Ishikawa (cell line): ENCODE results near the gene MGLL.

Experiments used
- CEBPB ChIP-seq: IDR thresholded peaks from 2 replicates; pipeline ENCODE4 v1.6.1; 2012
- CREB1 ChIP-seq: IDR thresholded peaks from 2 replicates; pipeline ENCODE4 v1.6.1; 2012; ENCODE audit warnings: low read depth
- EGR1 ChIP-seq: IDR thresholded peaks from 2 replicates; pipeline ENCODE4 v1.6.1; 2012
- EP300 ChIP-seq: IDR thresholded peaks from 2 replicates; pipeline ENCODE4 v1.6.1; 2012; ENCODE audit warnings: borderline replicate concordance
- FOXM1 ChIP-seq: IDR thresholded peaks from 2 replicates; pipeline ENCODE4 v1.6.1; 2012; ENCODE audit warnings: low read depth, borderline replicate concordance
- NFIC ChIP-seq: IDR thresholded peaks from 2 replicates; pipeline ENCODE4 v1.6.1; 2012
- RAD21 ChIP-seq: IDR thresholded peaks from 2 replicates; pipeline ENCODE4 v1.6.1; 2012; ENCODE audit warnings: low read depth
- TAF1 ChIP-seq: IDR thresholded peaks from 2 replicates; pipeline ENCODE4 v1.6.1; 2012; ENCODE audit warnings: low read depth, mild to moderate bottlenecking
- TCF12 ChIP-seq: IDR thresholded peaks from 2 replicates; pipeline ENCODE4 v1.6.1; 2012; ENCODE audit warnings: low read depth
- TEAD4 ChIP-seq: IDR thresholded peaks from 2 replicates; pipeline ENCODE4 v1.6.1; 2012
- USF1 ChIP-seq: IDR thresholded peaks from 2 replicates; pipeline ENCODE4 v1.6.1; 2012
- YY1 ChIP-seq: IDR thresholded peaks from 2 replicates; pipeline ENCODE4 v1.6.1; 2012; ENCODE audit warnings: low read depth
- ZBTB7A ChIP-seq: IDR thresholded peaks from 2 replicates; pipeline ENCODE4 v1.6.1; 2012; ENCODE audit warnings: low read depth
- TF ChIP-seq, protein P1 (sequence below): IDR thresholded peaks from 2 replicates; pipeline ENCODE4 v1.6.1; 2012
- TF ChIP-seq, protein P2 (sequence below): IDR thresholded peaks from 2 replicates; pipeline ENCODE4 v1.6.1; 2012; ENCODE audit warnings: low read depth, mild to moderate bottlenecking

MGLL gene

DNA sequence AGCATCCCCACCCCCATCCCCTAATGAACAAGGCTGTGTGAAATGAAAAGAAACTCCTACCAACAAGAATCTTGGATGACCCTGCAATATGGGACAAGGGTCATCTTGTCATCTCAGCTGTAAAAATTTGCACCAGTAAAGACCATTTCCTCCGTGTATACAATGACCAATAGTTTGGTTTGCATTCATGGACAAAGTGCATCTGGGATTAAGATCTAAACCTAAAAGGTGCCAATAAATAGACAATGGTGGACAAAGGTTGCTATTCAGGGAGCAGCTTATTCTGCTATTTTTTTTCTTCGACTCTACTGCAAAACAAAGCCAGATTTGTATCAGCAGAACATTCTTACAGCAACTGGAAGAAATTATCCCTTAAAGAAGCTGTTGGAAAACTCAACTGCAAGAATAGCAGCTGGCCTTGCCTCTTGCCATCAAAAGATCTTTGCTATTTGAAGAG, 8.0 kb downstream of the MGLL start:
- TF ChIP-seq RAD21 (no peak), YY1 (no peak), EGR1 (no peak), TEAD4 (no peak), CREB1 (no peak), USF1 (no peak), ZBTB7A (no peak), CEBPB (no peak), EP300 (no peak), TCF12 (no peak), NFIC (no peak), TAF1 (no peak)
- TF ChIP-seq, protein P1, sequence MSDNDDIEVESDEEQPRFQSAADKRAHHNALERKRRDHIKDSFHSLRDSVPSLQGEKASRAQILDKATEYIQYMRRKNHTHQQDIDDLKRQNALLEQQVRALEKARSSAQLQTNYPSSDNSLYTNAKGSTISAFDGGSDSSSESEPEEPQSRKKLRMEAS = no peak
- TF ChIP-seq, protein P2, sequence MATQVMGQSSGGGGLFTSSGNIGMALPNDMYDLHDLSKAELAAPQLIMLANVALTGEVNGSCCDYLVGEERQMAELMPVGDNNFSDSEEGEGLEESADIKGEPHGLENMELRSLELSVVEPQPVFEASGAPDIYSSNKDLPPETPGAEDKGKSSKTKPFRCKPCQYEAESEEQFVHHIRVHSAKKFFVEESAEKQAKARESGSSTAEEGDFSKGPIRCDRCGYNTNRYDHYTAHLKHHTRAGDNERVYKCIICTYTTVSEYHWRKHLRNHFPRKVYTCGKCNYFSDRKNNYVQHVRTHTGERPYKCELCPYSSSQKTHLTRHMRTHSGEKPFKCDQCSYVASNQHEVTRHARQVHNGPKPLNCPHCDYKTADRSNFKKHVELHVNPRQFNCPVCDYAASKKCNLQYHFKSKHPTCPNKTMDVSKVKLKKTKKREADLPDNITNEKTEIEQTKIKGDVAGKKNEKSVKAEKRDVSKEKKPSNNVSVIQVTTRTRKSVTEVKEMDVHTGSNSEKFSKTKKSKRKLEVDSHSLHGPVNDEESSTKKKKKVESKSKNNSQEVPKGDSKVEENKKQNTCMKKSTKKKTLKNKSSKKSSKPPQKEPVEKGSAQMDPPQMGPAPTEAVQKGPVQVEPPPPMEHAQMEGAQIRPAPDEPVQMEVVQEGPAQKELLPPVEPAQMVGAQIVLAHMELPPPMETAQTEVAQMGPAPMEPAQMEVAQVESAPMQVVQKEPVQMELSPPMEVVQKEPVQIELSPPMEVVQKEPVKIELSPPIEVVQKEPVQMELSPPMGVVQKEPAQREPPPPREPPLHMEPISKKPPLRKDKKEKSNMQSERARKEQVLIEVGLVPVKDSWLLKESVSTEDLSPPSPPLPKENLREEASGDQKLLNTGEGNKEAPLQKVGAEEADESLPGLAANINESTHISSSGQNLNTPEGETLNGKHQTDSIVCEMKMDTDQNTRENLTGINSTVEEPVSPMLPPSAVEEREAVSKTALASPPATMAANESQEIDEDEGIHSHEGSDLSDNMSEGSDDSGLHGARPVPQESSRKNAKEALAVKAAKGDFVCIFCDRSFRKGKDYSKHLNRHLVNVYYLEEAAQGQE = no peak

DNA sequence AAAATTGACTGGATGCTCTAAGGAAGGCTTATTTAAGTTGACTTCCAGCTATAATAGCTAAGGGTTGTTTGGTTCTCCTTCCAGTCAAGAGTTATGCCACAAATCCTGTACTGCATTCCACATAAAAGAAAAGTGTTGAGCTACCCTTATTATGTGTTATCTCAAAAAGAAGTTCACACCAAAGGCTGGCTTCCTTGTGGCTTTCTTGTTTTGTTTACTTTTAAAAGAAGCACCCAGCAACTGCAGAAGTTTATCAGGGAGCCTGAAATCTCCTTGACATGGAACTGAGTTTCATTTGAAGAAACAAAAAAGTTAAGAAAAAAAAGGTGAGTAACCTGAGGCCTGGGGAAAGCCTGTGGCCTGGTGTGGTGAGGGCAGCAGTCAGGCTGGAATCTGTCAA, 10.2 kb downstream of the MGLL start:
- no peak for TF ChIP-seq EGR1
- no peak for TF ChIP-seq YY1
- TF ChIP-seq, protein P2 = no peak
- no peak for TF ChIP-seq RAD21
- TF ChIP-seq CEBPB = no peak
- TF ChIP-seq FOXM1 = no peak
- TF ChIP-seq USF1 = no peak
- no peak for TF ChIP-seq EP300
- TF ChIP-seq CREB1 = no peak
- no peak for TF ChIP-seq ZBTB7A
- no peak for TF ChIP-seq TCF12
- TF ChIP-seq, protein P1 = no peak
- no peak for TF ChIP-seq TEAD4
- TF ChIP-seq NFIC = no peak
- TF ChIP-seq TAF1 = no peak

DNA sequence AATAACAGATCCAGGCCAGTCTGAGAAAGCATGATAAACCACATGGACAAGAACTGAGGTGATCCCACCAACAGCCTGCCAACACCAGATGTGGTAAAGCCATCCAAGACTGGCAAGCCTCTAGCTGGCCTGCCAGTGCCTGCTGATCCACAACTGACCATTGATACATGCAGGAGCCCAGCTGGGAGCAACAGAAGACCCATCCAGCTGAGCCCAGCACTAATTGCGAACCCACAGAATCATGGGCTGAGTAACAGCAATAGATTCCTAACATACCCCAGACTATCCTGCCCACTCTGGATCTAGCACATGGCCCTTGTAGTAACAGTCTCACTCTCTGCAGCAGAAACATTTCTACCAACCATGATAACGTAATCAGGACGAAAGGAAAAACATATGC, 10.6 kb downstream of the MGLL start:
- TF ChIP-seq TEAD4 (no peak), EP300 (no peak), YY1 (no peak), TAF1 (no peak), ZBTB7A (no peak), TCF12 (no peak), FOXM1 (no peak), EGR1 (no peak), RAD21 (no peak)
- TF ChIP-seq, protein P1 = no peak

DNA sequence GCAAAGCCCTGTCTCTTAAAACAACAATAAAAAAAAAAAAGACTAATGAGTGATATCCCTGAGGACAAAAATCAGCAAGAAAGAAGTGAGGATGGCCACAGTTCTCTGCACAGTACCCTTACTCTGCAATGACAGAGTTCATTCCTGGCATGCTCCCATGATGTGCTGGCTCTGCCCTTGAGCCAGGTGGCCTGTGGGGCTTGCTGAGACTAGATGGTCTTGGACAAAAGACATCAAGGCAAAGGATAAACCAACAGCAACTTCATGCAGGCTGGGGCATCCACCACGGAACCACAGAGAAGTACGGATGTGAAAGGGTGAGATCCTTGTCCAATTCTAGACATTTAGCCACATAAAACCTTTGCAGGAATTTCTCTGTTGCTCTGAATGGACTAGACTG, 12.7 kb downstream of the MGLL start:
- TF ChIP-seq ZBTB7A (no peak), TCF12 (no peak), USF1 (no peak), EGR1 (no peak), YY1 (no peak), TEAD4 (no peak), TAF1 (no peak), CREB1 (no peak), CEBPB (no peak), RAD21 (no peak), NFIC (no peak), FOXM1 (no peak), EP300 (no peak)
- TF ChIP-seq, protein P1 = no peak
- TF ChIP-seq, protein P2 = no peak
